Natural killer cell (primary cell): Measurements from ENCODE around the gene CROCC2. TPM values are rescaled to one million over a fixed set of nuclear protein-coding genes. Genes with fewer than 3 reads are reported as not detected.

ENCODE experiments used
- ATAC-seq, 3 donors: fragments of 150-1000 bp in 2 of 3; fragments of 200-7000 bp in 1 of 3; cut with Tn5 transposase; 1 replicate in 1 of 3; 2 replicates in 2 of 3; pipeline ENCODE4 v1.10.0; 2021; ENCODE audit warnings: mild to moderate bottlenecking in 2 of 3, moderate library complexity in 2 of 3
- DNase-seq, 2 donors: peaks; one replicate each; pipeline versions ENCODE4 v3.0.0 to v3.0.0-alpha.2; 2013 to 2021; ENCODE audit warnings: mixed read lengths in 1 of 2
- H3K27ac ChIP-seq: one replicate; pipeline ENCODE4 v1.5.1; 2013; ENCODE audit warnings: mild to moderate bottlenecking, low read length
- H3K27me3 ChIP-seq: one replicate; pipeline ENCODE4 v1.6.1; 2013; ENCODE audit warnings: low read length; ENCODE audit not compliant: control insufficient read depth, insufficient read depth
- H3K36me3 ChIP-seq: one replicate; pipeline ENCODE4 v1.6.1; 2013; ENCODE audit warnings: low read length; ENCODE audit not compliant: control insufficient read depth, insufficient read depth
- H3K4me1 ChIP-seq: one replicate; pipeline ENCODE4 v1.6.1; 2013; ENCODE audit warnings: low read length; ENCODE audit not compliant: control insufficient read depth, insufficient read depth
- H3K4me3 ChIP-seq: one replicate; pipeline ENCODE4 v1.5.1; 2013; ENCODE audit warnings: low read length
- H3K9me3 ChIP-seq: one replicate; pipeline ENCODE4 v1.6.1; 2013; ENCODE audit warnings: low read length; ENCODE audit not compliant: control insufficient read depth, insufficient read depth
- H3K27ac Mint-ChIP-seq, 2 donors: one replicate each; pipeline ENCODE4 v1.8.0; 2022; ENCODE audit warnings: mild to moderate bottlenecking in 2 of 2, mixed read lengths in 2 of 2, moderate library complexity in 1 of 2
- H3K27me3 Mint-ChIP-seq, 2 donors: one replicate each; pipeline ENCODE4 v1.8.0; 2022; ENCODE audit warnings: low read depth in 2 of 2, mixed read lengths in 2 of 2
- H3K36me3 Mint-ChIP-seq: one replicate; pipeline ENCODE4 v1.8.0; 2022; ENCODE audit warnings: mixed read lengths
- H3K4me1 Mint-ChIP-seq, 2 donors: one replicate each; pipeline ENCODE4 v1.8.0; 2022; ENCODE audit warnings: mixed read lengths in 2 of 2
- H3K4me3 Mint-ChIP-seq: one replicate; pipeline ENCODE4 v1.8.0; 2022; ENCODE audit warnings: mild to moderate bottlenecking, moderate library complexity, mixed read lengths
- H3K9me3 Mint-ChIP-seq, 2 donors: one replicate each; pipeline ENCODE4 v1.8.0; 2022; ENCODE audit warnings: mixed read lengths in 2 of 2
- CTCF ChIP-seq: fragments of 200-600 bp; IDR thresholded peaks from one replicate; pipeline ENCODE4 v1.8.0; 2022; ENCODE audit warnings: antibody characterized with exemption
- WGBS: methylation state at CpG from one replicate; pipeline ENCODE4 v1.1.7; 2013; ENCODE audit warnings: missing lambda C conversion rate; ENCODE audit not compliant: insufficient coverage; 5-methylcytosine and 5-hydroxymethylcytosine counted together
- intact Hi-C: fragments of 100-400 bp; cut with micrococcal nuclease; formaldehyde crosslinking; loops from one replicate; pipeline ENCODE4 v1.14.2; 2022
- total RNA-seq, 4 donors: library from RNA; stranded (reverse); fragments of 120-200 nt in 1 of 4; gene quantifications; one replicate each; pipeline versions ENCODE4 v1.2.3 to v1.2.4, GENCODE V29; 2013 to 2022

CROCC2 gene
- total RNA-seq, 3 donors from 2014 or later (not counting 1 experiment from before 2014, with no cell fraction given), result 0.14 TPM; not detected in 2

- H3K9me3 Mint-ChIP-seq, result no peaks in the 10 kb centered on the region
- no peak for DNase-seq
- no peaks in the 10 kb centered on the region for H3K36me3 Mint-ChIP-seq
- intact Hi-C loops, result no loop called here
- no peak for ATAC-seq
- Histone ChIP-seq H3K4me1 (no peaks in the 10 kb centered on the region), H3K36me3 (no peaks in the 10 kb centered on the region), H3K27me3 (no peaks in the 10 kb centered on the region), H3K9me3 (no peaks in the 10 kb centered on the region), H3K4me3 (no peak overlapping the region), H3K27ac (no peak overlapping the region)
- TF ChIP-seq CTCF, result no peak
- H3K4me3 Mint-ChIP-seq, result no peak overlapping the region
- H3K27ac Mint-ChIP-seq, result no peak overlapping the region
- H3K4me1 Mint-ChIP-seq, result no peaks in the 10 kb centered on the region
- no peaks in the 10 kb centered on the region for H3K27me3 Mint-ChIP-seq
- WGBS, result 71% methylated on average over 7 of the region's 7 CpGs
Observed at GRCh38 chr2:240876035-240876474, 30.1 kb upstream of the CROCC2 start.

- Histone ChIP-seq H3K27me3 (no peaks in the 10 kb centered on the region), H3K4me1 (no peaks in the 10 kb centered on the region), H3K27ac (no peak overlapping the region), H3K9me3 (no peaks in the 10 kb centered on the region), H3K36me3 (no peaks in the 10 kb centered on the region), H3K4me3 (no peak overlapping the region)
- Mint-ChIP-seq H3K9me3 (no peaks in the 10 kb centered on the region), H3K36me3 (no peaks in the 10 kb centered on the region), H3K27ac (no peak overlapping the region), H3K27me3 (no peaks in the 10 kb centered on the region), H3K4me1 (no peaks in the 10 kb centered on the region), H3K4me3 (no peak overlapping the region)
- intact Hi-C loops, result no loop called here
- WGBS, result 80% methylated on average over 18 of the region's 18 CpGs
- DNase-seq (no peak), ATAC-seq (no peak)
- no peak for TF ChIP-seq CTCF
Observed at GRCh38 chr2:240876475-240877251, 29.5 kb upstream of the CROCC2 start.

- WGBS, result 90% methylated on average over 40 of the region's 40 CpGs
- no peaks in the 10 kb centered on the region for H3K4me1 ChIP-seq
- DNase-seq (no peak), ATAC-seq (no peak)
- no peaks in the 10 kb centered on the region for H3K27me3 Mint-ChIP-seq
- H3K36me3 Mint-ChIP-seq, result no peaks in the 10 kb centered on the region
- TF ChIP-seq CTCF, result no peak
- H3K9me3 ChIP-seq, result no peaks in the 10 kb centered on the region
- H3K4me3 Mint-ChIP-seq, result no peak overlapping the region
- no peak overlapping the region for H3K27ac Mint-ChIP-seq
- no peaks in the 10 kb centered on the region for H3K9me3 Mint-ChIP-seq
- H3K4me1 Mint-ChIP-seq, result no peaks in the 10 kb centered on the region
- H3K27me3 ChIP-seq, result no peaks in the 10 kb centered on the region
- no peak overlapping the region for H3K27ac ChIP-seq
- H3K36me3 ChIP-seq, result no peaks in the 10 kb centered on the region
- intact Hi-C loops, result no loop called here
- no peak overlapping the region for H3K4me3 ChIP-seq
Observed at GRCh38 chr2:240877460-240878340, 28.4 kb upstream of the CROCC2 start.
